AG04450 (cell line): ENCODE data around the gene WWOX. TPM values are rescaled to one million over a fixed set of nuclear protein-coding genes. Genes with fewer than 3 reads are reported as not detected.

Source experiments
- CTCF ChIA-PET: fragments of 300-600, 350-600 bp; formaldehyde crosslinking; extraction: SDS; loops from one replicate; lab custom pipeline; 2022; ENCODE audit warnings: antibody characterized with exemption, inconsistent platforms; lab: Charles Lee
- POLR2A ChIA-PET: fragments of 350-600 bp; formaldehyde crosslinking; extraction: SDS; loops from one replicate; lab custom pipeline; 2021; ENCODE audit warnings: antibody characterized with exemption, inconsistent platforms; lab: Yijun Ruan, JAX
- DNase-seq: peaks from one replicate; pipeline ENCODE4 v3.0.0-alpha.2; 2011; ENCODE audit warnings: low read depth, low spot score
- H3K27ac ChIP-seq: one replicate; pipeline ENCODE4 v1.5.1; 2012; ENCODE audit warnings: low read depth, low read length, control low read depth
- H3K27me3 ChIP-seq: one replicate; pipeline ENCODE4 v1.6.0; 2012; ENCODE audit warnings: low read length; ENCODE audit not compliant: control insufficient read depth, insufficient read depth
- H3K4me3 ChIP-seq: 2 replicates; pipeline ENCODE4 v1.5.1; 2011; ENCODE audit warnings: mild to moderate bottlenecking, low read depth, low read length, control low read depth
- H3K9me3 ChIP-seq: 2 replicates; pipeline ENCODE4 v1.5.1; 2012; ENCODE audit warnings: low read length; ENCODE audit not compliant: control insufficient read depth, insufficient read depth
- polyA plus RNA-seq: library from polyadenylated mRNA; depleted of rRNA; stranded (reverse); fragments of >200 nt; gene quantifications from 2 replicates; pipeline ENCODE4 v1.2.3, GENCODE V29; 2011
- TF ChIP-seq, protein P1 (sequence below): IDR thresholded peaks from 2 replicates; pipeline ENCODE4 v1.5.1; 2011; ENCODE audit warnings: low read depth, low read length, control low read depth, inconsistent platforms

The WWOX gene
- polyA plus RNA-seq, 1 experiment = 2.1 TPM

DNA sequence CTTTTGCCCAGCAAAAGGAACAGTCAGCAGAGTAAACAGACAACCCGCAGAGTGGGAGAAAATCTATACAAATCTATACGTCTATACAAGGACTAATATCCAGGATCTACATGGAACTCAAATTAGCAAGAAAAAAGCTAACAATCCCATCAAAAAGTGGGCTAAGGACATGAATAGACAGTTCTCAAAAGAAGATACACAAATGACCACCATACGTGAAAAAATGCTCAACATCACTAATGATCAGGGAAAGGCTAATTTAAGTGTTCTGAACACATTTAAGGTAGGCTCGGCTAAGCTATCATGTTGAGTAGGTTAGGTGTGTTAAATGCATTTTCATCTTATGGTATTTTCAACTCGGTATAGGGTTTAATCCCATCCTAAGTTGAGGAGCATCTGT lies 598.0 kb downstream of the WWOX start:
- CTCF ChIA-PET = no interaction called here
- TF ChIP-seq, protein P1, sequence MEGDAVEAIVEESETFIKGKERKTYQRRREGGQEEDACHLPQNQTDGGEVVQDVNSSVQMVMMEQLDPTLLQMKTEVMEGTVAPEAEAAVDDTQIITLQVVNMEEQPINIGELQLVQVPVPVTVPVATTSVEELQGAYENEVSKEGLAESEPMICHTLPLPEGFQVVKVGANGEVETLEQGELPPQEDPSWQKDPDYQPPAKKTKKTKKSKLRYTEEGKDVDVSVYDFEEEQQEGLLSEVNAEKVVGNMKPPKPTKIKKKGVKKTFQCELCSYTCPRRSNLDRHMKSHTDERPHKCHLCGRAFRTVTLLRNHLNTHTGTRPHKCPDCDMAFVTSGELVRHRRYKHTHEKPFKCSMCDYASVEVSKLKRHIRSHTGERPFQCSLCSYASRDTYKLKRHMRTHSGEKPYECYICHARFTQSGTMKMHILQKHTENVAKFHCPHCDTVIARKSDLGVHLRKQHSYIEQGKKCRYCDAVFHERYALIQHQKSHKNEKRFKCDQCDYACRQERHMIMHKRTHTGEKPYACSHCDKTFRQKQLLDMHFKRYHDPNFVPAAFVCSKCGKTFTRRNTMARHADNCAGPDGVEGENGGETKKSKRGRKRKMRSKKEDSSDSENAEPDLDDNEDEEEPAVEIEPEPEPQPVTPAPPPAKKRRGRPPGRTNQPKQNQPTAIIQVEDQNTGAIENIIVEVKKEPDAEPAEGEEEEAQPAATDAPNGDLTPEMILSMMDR = no peak

DNA sequence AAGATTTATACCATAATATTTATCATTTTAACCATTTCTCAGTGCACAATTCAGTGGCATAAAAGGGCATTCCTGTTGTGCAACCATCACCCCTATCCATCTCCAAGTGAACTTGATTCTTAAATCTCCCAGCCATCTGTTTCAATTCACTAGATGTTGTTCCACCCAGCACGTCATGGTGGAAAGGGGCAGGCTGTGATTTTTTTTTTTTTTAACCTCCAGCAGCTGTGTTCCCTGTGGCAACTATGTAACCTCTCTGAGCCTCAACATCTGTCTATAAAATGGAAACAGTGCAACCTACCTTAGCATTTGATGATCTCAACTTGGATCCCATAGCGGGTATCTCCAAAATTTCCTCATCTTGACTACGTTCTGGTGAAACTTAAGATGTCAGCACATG lies 604.5 kb downstream of the WWOX start:
- no peak overlapping the region for H3K4me3 ChIP-seq
- no peak for DNase-seq
- H3K9me3 ChIP-seq = peaks cover 38% of the 10 kb centered on the region
- TF ChIP-seq, protein P1 = no peak
- no peak overlapping the region for H3K27ac ChIP-seq
- POLR2A ChIA-PET = no interaction called here
- no peaks in the 10 kb centered on the region for H3K27me3 ChIP-seq
- CTCF ChIA-PET = no interaction called here

More for the DNA sequence above, 598.0 kb downstream of the WWOX start:
- Histone ChIP-seq H3K4me3 (no peak overlapping the region), H3K9me3 (peaks cover 43% of the 10 kb centered on the region), H3K27me3 (no peaks in the 10 kb centered on the region), H3K27ac (no peak overlapping the region)
- POLR2A ChIA-PET = no interaction called here
- no peak for DNase-seq

DNA sequence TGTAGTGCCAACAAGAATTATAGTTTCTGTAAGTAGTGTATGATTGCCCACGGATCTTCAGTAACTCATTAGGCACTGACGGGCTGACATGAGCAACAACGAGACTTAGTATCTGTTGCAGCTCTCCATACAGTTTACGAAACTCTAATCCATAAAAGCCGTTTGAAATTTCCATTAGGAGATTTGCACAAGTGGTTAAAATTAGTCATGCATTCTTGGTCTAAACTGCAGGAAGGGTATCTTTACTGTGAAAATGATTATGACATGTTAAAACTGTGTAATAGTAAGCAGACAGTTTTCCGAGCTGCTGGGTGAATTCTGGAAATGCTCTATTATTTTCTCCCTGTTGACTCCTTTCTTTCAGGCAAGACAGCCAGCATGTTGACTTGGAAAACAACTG lies 605.0 kb downstream of the WWOX start:
- no peak overlapping the region for H3K27ac ChIP-seq
- no peak for DNase-seq

DNA sequence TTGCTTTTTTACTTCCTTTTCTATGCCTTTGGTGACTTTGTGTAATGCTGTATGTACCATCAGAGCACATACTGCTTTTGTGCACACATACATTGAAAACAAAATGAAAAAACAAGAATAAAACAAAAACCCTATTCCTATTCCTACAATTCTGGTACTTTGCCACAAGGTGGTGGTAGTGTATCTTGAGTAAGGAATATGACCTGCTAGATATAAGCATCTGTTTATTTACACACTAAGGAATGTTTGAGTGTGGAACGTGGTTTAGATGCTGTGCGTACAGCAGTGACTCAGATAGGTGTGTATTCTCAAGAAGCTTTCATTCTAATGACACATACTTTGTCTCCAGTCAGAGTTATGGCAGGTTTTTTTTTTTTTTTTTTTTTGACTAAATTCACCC lies 606.2 kb downstream of the WWOX start:
- ChIA-PET CTCF (no interaction called here), POLR2A (no interaction called here)
- H3K27me3 ChIP-seq = no peaks in the 10 kb centered on the region
- H3K27ac ChIP-seq = no peak overlapping the region
- TF ChIP-seq, protein P1 = no peak
- no peak for DNase-seq
- H3K4me3 ChIP-seq = no peak overlapping the region
- peaks cover 38% of the 10 kb centered on the region for H3K9me3 ChIP-seq

More for the DNA sequence above, 605.0 kb downstream of the WWOX start:
- H3K9me3 ChIP-seq = peaks cover 37% of the 10 kb centered on the region
- no peak overlapping the region for H3K4me3 ChIP-seq
- H3K27me3 ChIP-seq = no peaks in the 10 kb centered on the region
- ChIA-PET CTCF (no interaction called here), POLR2A (no interaction called here)
- TF ChIP-seq, protein P1 = no peak

DNA sequence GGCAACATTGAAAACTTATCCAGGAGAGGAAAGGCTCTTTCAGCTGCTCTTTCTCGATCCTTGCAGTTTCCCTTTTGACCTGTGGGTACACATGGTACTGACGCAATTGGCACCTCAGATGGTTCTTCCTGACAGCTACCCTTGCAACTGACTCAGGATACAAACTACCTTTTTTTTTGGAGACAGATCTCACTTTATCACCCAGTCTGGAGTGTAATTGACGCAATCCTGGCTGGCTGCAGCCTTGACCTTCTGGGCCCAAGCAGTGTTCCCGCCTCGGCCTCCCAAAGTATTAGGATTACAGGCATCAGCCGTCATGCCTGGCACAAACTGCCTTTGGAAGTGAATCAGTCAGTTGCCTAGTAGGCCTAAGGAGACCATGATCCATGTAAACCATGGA lies 607.2 kb downstream of the WWOX start:
- no peak for DNase-seq
- CTCF ChIA-PET = no interaction called here
- TF ChIP-seq, protein P1 = no peak
- Histone ChIP-seq H3K9me3 (peaks cover 32% of the 10 kb centered on the region), H3K27ac (no peak overlapping the region), H3K4me3 (no peak overlapping the region), H3K27me3 (no peaks in the 10 kb centered on the region)
- POLR2A ChIA-PET = no interaction called here
